Nephron (organoid): ENCODE results near the gene LPP.

Experiments
- H3K27ac Mint-ChIP-seq, 3 experiments: 2 replicates each; pipeline ENCODE4 v1.8.0; 2020; ENCODE audit warnings: mixed read lengths in 3 of 3, mild to moderate bottlenecking in 2 of 3, moderate library complexity in 1 of 3
- H3K27me3 Mint-ChIP-seq: 2 replicates; pipeline ENCODE4 v1.8.0; 2021; ENCODE audit warnings: low read depth, mild to moderate bottlenecking, moderate library complexity, mixed read lengths
- H3K36me3 Mint-ChIP-seq: 2 replicates; pipeline ENCODE4 v1.8.0; 2020; ENCODE audit warnings: low read depth, mixed read lengths
- H3K4me1 Mint-ChIP-seq: 2 replicates; pipeline ENCODE4 v1.8.0; 2020; ENCODE audit warnings: mixed read lengths
- H3K4me3 Mint-ChIP-seq, 3 experiments: 2 replicates each; pipeline ENCODE4 v1.8.0; 2020; ENCODE audit warnings: mild to moderate bottlenecking in 3 of 3, mixed read lengths in 3 of 3, moderate library complexity in 2 of 3
- H3K9me3 Mint-ChIP-seq: 2 replicates; pipeline ENCODE4 v1.8.0; 2020; ENCODE audit warnings: mixed read lengths
- CTCF ChIP-seq, 3 experiments: fragments of 200-600 bp; sonication (generic); IDR thresholded peaks; one replicate each; pipeline ENCODE4 v1.5.0; 2021; ENCODE audit warnings: antibody characterized with exemption in 3 of 3; ENCODE audit not compliant: unreplicated experiment in 3 of 3

LPP gene

GRCh38 chr3:188749010-188749617 lies 595.2 kb downstream of the LPP start:
- H3K4me1 Mint-ChIP-seq: peaks cover 24% of the 10 kb centered on the region

GRCh38 chr3:188749830-188750229 lies 595.9 kb downstream of the LPP start:
- H3K4me3 Mint-ChIP-seq: no peak overlapping the region

More at GRCh38 chr3:188749010-188749617, 595.2 kb downstream of the LPP start:
- peak in 1 of 3 experiments; percentile 35 for TF ChIP-seq CTCF (IDR thresholded peaks at IDR 0.05; ENCODE audit: unreplicated experiment in 3 of 3)
- peaks cover 4% of the 10 kb centered on the region for H3K36me3 Mint-ChIP-seq
- no peak overlapping the region for H3K4me3 Mint-ChIP-seq
- no peaks in the 10 kb centered on the region for H3K27me3 Mint-ChIP-seq
- no peaks in the 10 kb centered on the region for H3K9me3 Mint-ChIP-seq
- no peak overlapping the region for H3K27ac Mint-ChIP-seq

GRCh38 chr3:188750617-188751016 lies 596.7 kb downstream of the LPP start:
- no peak for TF ChIP-seq CTCF (IDR thresholded peaks at IDR 0.05; ENCODE audit: unreplicated experiment in 3 of 3)
- H3K4me3 Mint-ChIP-seq: no peak overlapping the region

More at GRCh38 chr3:188749830-188750229, 595.9 kb downstream of the LPP start:
- no peak overlapping the region for H3K27ac Mint-ChIP-seq
- no peaks in the 10 kb centered on the region for H3K9me3 Mint-ChIP-seq
- H3K27me3 Mint-ChIP-seq: no peaks in the 10 kb centered on the region
- H3K4me1 Mint-ChIP-seq: peaks cover 17% of the 10 kb centered on the region
- no peak for TF ChIP-seq CTCF (IDR thresholded peaks at IDR 0.05; ENCODE audit: unreplicated experiment in 3 of 3)
- H3K36me3 Mint-ChIP-seq: peaks cover 4% of the 10 kb centered on the region

GRCh38 chr3:188752850-188753249 lies 598.9 kb downstream of the LPP start:
- peaks cover 4% of the 10 kb centered on the region for H3K36me3 Mint-ChIP-seq
- H3K9me3 Mint-ChIP-seq: no peaks in the 10 kb centered on the region
- no peak overlapping the region for H3K27ac Mint-ChIP-seq

More at GRCh38 chr3:188750617-188751016, 596.7 kb downstream of the LPP start:
- no peaks in the 10 kb centered on the region for H3K9me3 Mint-ChIP-seq
- H3K27ac Mint-ChIP-seq: no peak overlapping the region
- H3K4me1 Mint-ChIP-seq: peaks cover 12% of the 10 kb centered on the region
- H3K36me3 Mint-ChIP-seq: peaks cover 4% of the 10 kb centered on the region
- H3K27me3 Mint-ChIP-seq: no peaks in the 10 kb centered on the region

GRCh38 chr3:188754267-188754666 lies 600.3 kb downstream of the LPP start:
- H3K9me3 Mint-ChIP-seq: no peaks in the 10 kb centered on the region
- peaks cover 2% of the 10 kb centered on the region for H3K36me3 Mint-ChIP-seq
- no peaks in the 10 kb centered on the region for H3K27me3 Mint-ChIP-seq
- no peaks in the 10 kb centered on the region for H3K4me1 Mint-ChIP-seq
- TF ChIP-seq CTCF (IDR thresholded peaks at IDR 0.05; ENCODE audit: unreplicated experiment in 3 of 3): no peak
- no peak overlapping the region for H3K27ac Mint-ChIP-seq
- no peak overlapping the region for H3K4me3 Mint-ChIP-seq

More at GRCh38 chr3:188752850-188753249, 598.9 kb downstream of the LPP start:
- Mint-ChIP-seq H3K27me3 (no peaks in the 10 kb centered on the region), H3K4me1 (peaks cover under 1% of the 10 kb centered on the region), H3K4me3 (no peak overlapping the region)
- no peak for TF ChIP-seq CTCF (IDR thresholded peaks at IDR 0.05; ENCODE audit: unreplicated experiment in 3 of 3)

GRCh38 chr3:188756241-188756640 lies 602.3 kb downstream of the LPP start:
- H3K4me3 Mint-ChIP-seq: no peak overlapping the region
- H3K27me3 Mint-ChIP-seq: no peaks in the 10 kb centered on the region
- no peaks in the 10 kb centered on the region for H3K4me1 Mint-ChIP-seq
- no peak overlapping the region for H3K27ac Mint-ChIP-seq
- TF ChIP-seq CTCF (IDR thresholded peaks at IDR 0.05; ENCODE audit: unreplicated experiment in 3 of 3): no peak
- no peaks in the 10 kb centered on the region for H3K9me3 Mint-ChIP-seq
- no peaks in the 10 kb centered on the region for H3K36me3 Mint-ChIP-seq
